HEK293 (cell line): ENCODE data around the gene LRRC4C.

Experiments
- CTCF ChIA-PET: fragments of 350-600 bp; formaldehyde crosslinking; extraction: SDS; loops from one replicate; lab custom pipeline; 2021; ENCODE audit warnings: antibody characterized with exemption; lab: Yijun Ruan, JAX
- POLR2A ChIA-PET: fragments of 300-600 bp; formaldehyde crosslinking; extraction: SDS; loops from one replicate; lab custom pipeline; 2020; ENCODE audit warnings: antibody characterized with exemption, inconsistent platforms; lab: Yijun Ruan, JAX
- H3K27ac ChIP-seq: fragments of 200-500 bp; sonication (Bioruptor generic); 2 replicates; pipeline ENCODE4 v1.5.1; 2014; ENCODE audit warnings: low read depth, low read length, control low read depth, inconsistent platforms; ENCODE audit errors: extremely low read depth
- H3K36me3 ChIP-seq, 2 experiments: fragments of 200-500 bp in 1 of 2; sonication (Bioruptor generic) in 1 of 2; 1 replicate in 1 of 2; 2 replicates in 1 of 2; pipeline ENCODE4 v1.5.1; 2014 to 2017; ENCODE audit warnings: inconsistent platforms in 2 of 2, low read length in 2 of 2; ENCODE audit not compliant: control insufficient read depth in 2 of 2, insufficient read depth in 1 of 2
- H3K4me1 ChIP-seq: fragments of 200-500 bp; sonication (Bioruptor generic); 2 replicates; pipeline ENCODE4 v1.5.1; 2014; ENCODE audit warnings: mild to moderate bottlenecking, low read length, inconsistent platforms; ENCODE audit not compliant: control insufficient read depth, insufficient read depth
- H3K4me3 ChIP-seq: 2 replicates; pipeline ENCODE4 v1.5.1; 2011; ENCODE audit warnings: low read depth, mild to moderate bottlenecking, control low read depth, low read length, moderate library complexity
- H3K9me3 ChIP-seq: fragments of 200-500 bp; sonication (Bioruptor generic); 2 replicates; pipeline ENCODE4 v1.5.1; 2014; ENCODE audit warnings: low read depth, low read length, inconsistent platforms; ENCODE audit not compliant: control insufficient read depth, insufficient read depth
- KLF1 ChIP-seq: fragments of 450-650 bp; formaldehyde crosslinking; IDR thresholded peaks from 2 replicates; pipeline ENCODE4 v1.5.1; 2016; ENCODE audit warnings: missing biosample characterization, missing genetic modification characterization
- KLF9 ChIP-seq: fragments of 450-650 bp; formaldehyde crosslinking; IDR thresholded peaks from 2 replicates; pipeline ENCODE4 v1.5.1; 2016; ENCODE audit warnings: missing biosample characterization, missing genetic modification characterization, low read depth
- OVOL3 ChIP-seq: fragments of 450-650 bp; formaldehyde crosslinking; IDR thresholded peaks from 2 replicates; pipeline ENCODE4 v1.5.1; 2016; ENCODE audit warnings: missing biosample characterization, missing genetic modification characterization
- SCRT2 ChIP-seq: fragments of 450-650 bp; formaldehyde crosslinking; IDR thresholded peaks from 2 replicates; pipeline ENCODE4 v1.5.1; 2016; ENCODE audit warnings: missing biosample characterization, missing genetic modification characterization
- ZFHX2 ChIP-seq: fragments of 450-650 bp; formaldehyde crosslinking; conservative IDR thresholded peaks from 2 replicates; pipeline ENCODE4 v1.5.1; 2016; ENCODE audit warnings: missing biosample characterization, missing genetic modification characterization
- ZNF146 ChIP-seq: fragments of 450-650 bp; formaldehyde crosslinking; IDR thresholded peaks from 2 replicates; pipeline ENCODE4 v1.5.1; 2016; ENCODE audit warnings: missing biosample characterization, missing genetic modification characterization
- ZNF169 ChIP-seq: fragments of 450-650 bp; formaldehyde crosslinking; IDR thresholded peaks from 2 replicates; pipeline ENCODE4 v1.5.1; 2016; ENCODE audit warnings: missing biosample characterization, missing genetic modification characterization
- ZNF211 ChIP-seq: fragments of 450-650 bp; formaldehyde crosslinking; IDR thresholded peaks from 2 replicates; pipeline ENCODE4 v1.5.1; 2016; ENCODE audit warnings: low read depth, missing biosample characterization, missing genetic modification characterization
- ZNF394 ChIP-seq: fragments of 450-650 bp; formaldehyde crosslinking; IDR thresholded peaks from 2 replicates; pipeline ENCODE4 v1.5.1; 2016; ENCODE audit warnings: missing biosample characterization, missing genetic modification characterization, mild to moderate bottlenecking, moderate library complexity, borderline replicate concordance
- ZNF501 ChIP-seq: fragments of 450-650 bp; formaldehyde crosslinking; IDR thresholded peaks from 2 replicates; pipeline ENCODE4 v1.5.1; 2016; ENCODE audit warnings: missing biosample characterization, missing genetic modification characterization
- ZNF521 ChIP-seq: fragments of 450-650 bp; formaldehyde crosslinking; IDR thresholded peaks from 2 replicates; pipeline ENCODE4 v1.5.1; 2017; ENCODE audit warnings: missing biosample characterization, mild to moderate bottlenecking, missing genetic modification characterization
- ZNF529 ChIP-seq: fragments of 450-650 bp; formaldehyde crosslinking; IDR thresholded peaks from 2 replicates; pipeline ENCODE4 v1.5.1; 2017; ENCODE audit warnings: missing genetic modification characterization, missing biosample characterization; ENCODE audit not compliant: insufficient replicate concordance
- ZNF549 ChIP-seq: fragments of 450-650 bp; IDR thresholded peaks from 2 replicates; pipeline ENCODE4 v1.5.1; 2018; ENCODE audit warnings: missing biosample characterization, missing genetic modification characterization, mild to moderate bottlenecking, inconsistent platforms, moderate library complexity
- ZNF571 ChIP-seq: fragments of 450-650 bp; formaldehyde crosslinking; IDR thresholded peaks from 2 replicates; pipeline ENCODE4 v1.5.0; 2017; ENCODE audit warnings: missing biosample characterization, missing genetic modification characterization
- ZNF629 ChIP-seq: fragments of 450-650 bp; formaldehyde crosslinking; IDR thresholded peaks from 2 replicates; pipeline ENCODE4 v1.5.1; 2017; ENCODE audit warnings: missing biosample characterization, missing genetic modification characterization
- ZNF670 ChIP-seq: fragments of 450-650 bp; formaldehyde crosslinking; IDR thresholded peaks from 2 replicates; pipeline ENCODE4 v1.5.1; 2016; ENCODE audit warnings: missing biosample characterization, missing genetic modification characterization, low read depth
- ZNF707 ChIP-seq: fragments of 450-650 bp; formaldehyde crosslinking; IDR thresholded peaks from 2 replicates; pipeline ENCODE4 v1.5.1; 2016; ENCODE audit warnings: missing biosample characterization, missing genetic modification characterization
- ZNF76 ChIP-seq: fragments of 450-650 bp; formaldehyde crosslinking; IDR thresholded peaks from 2 replicates; pipeline ENCODE4; 2016; ENCODE audit warnings: low read depth, missing biosample characterization, missing genetic modification characterization, borderline replicate concordance
- ZNF768 ChIP-seq: fragments of 450-650 bp; formaldehyde crosslinking; IDR thresholded peaks from 2 replicates; pipeline ENCODE4 v1.5.1; 2018; ENCODE audit warnings: missing biosample characterization, mild to moderate bottlenecking, missing genetic modification characterization
- TF ChIP-seq, protein P1 (sequence below): fragments of 450-650 bp; formaldehyde crosslinking; IDR thresholded peaks from 2 replicates; pipeline ENCODE4 v1.5.0; 2017; ENCODE audit warnings: missing biosample characterization, missing genetic modification characterization, borderline replicate concordance
- TF ChIP-seq, protein P2 (sequence below): fragments of 450-650 bp; formaldehyde crosslinking; conservative IDR thresholded peaks from 2 replicates; pipeline ENCODE4 v1.5.1; 2016; ENCODE audit warnings: low read depth, missing biosample characterization, missing genetic modification characterization

LRRC4C gene

DNA sequence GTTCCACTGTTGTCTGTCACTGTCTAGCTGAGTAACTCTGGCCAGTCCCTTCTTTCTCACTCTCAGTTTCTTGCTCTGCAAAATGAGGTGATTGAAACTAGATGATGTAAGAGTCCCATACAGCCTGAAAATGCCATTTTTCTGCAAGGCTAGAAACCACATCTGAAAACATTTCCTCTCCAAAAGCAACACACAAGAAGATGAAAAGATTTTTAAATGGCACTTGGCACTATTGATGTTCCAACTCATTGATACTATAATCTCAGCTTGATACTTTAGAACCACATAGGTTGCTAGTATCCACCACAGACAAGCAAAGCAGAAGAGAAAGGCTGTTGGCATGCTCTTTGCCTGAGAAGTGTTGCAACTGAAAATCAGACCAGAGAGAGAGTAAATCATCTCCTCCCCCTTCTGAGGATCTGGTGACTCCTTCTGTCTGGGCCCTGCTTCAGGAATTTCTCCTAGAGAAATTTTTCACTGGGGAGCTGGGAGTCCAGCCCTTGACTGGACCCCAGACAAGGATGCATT lies 1217.9 kb downstream of the LRRC4C start:
- no peak overlapping the region for H3K27ac ChIP-seq
- no peaks in the 10 kb centered on the region for H3K4me1 ChIP-seq
- no peak overlapping the region for H3K4me3 ChIP-seq
- TF ChIP-seq ZNF211 (tag by site-specific recombination): no peak
- no peak for TF ChIP-seq ZNF629 (tag by site-specific recombination)
- TF ChIP-seq, protein P1, sequence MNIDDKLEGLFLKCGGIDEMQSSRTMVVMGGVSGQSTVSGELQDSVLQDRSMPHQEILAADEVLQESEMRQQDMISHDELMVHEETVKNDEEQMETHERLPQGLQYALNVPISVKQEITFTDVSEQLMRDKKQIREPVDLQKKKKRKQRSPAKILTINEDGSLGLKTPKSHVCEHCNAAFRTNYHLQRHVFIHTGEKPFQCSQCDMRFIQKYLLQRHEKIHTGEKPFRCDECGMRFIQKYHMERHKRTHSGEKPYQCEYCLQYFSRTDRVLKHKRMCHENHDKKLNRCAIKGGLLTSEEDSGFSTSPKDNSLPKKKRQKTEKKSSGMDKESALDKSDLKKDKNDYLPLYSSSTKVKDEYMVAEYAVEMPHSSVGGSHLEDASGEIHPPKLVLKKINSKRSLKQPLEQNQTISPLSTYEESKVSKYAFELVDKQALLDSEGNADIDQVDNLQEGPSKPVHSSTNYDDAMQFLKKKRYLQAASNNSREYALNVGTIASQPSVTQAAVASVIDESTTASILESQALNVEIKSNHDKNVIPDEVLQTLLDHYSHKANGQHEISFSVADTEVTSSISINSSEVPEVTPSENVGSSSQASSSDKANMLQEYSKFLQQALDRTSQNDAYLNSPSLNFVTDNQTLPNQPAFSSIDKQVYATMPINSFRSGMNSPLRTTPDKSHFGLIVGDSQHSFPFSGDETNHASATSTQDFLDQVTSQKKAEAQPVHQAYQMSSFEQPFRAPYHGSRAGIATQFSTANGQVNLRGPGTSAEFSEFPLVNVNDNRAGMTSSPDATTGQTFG (tag by site-specific recombination): no peak
- TF ChIP-seq SCRT2 (tag by site-specific recombination): no peak
- TF ChIP-seq ZNF670 (tag by site-specific recombination): no peak
- no peak for TF ChIP-seq ZNF707
- H3K36me3 ChIP-seq: no peaks in the 10 kb centered on the region
- CTCF ChIA-PET: no interaction called here
- H3K9me3 ChIP-seq: no peaks in the 10 kb centered on the region
- POLR2A ChIA-PET: no interaction called here

DNA sequence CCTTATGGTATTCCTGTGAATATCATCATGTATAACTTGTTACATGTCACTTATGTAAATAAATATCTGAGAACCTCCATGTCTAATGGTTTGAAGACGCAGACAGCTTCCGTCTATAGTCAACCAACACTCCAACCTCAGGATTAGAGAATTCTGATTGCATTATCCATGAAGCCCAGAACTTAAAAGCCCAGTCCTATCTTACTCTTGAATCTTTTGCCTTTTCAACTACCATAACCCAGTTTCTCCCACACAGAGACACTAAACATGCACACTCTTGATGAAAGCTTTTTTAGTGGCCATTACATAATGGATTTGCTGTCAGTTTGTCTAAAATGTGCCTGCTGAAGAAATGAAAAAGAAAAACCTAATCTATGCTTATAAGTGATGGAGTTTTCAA lies 1219.2 kb downstream of the LRRC4C start:
- Histone ChIP-seq H3K27ac (no peak overlapping the region), H3K36me3 (no peaks in the 10 kb centered on the region), H3K4me1 (no peaks in the 10 kb centered on the region), H3K4me3 (no peak overlapping the region), H3K9me3 (no peaks in the 10 kb centered on the region)
- ChIA-PET POLR2A (no interaction called here), CTCF (no interaction called here)
- TF ChIP-seq ZNF501 (no peak), ZNF169 (tag by site-specific recombination) (no peak), ZNF768 (tag by site-specific recombination) (no peak), KLF9 (no peak), ZNF146 (tag by site-specific recombination) (no peak), ZNF76 (no peak), OVOL3 (tag by site-specific recombination) (no peak), ZNF670 (tag by site-specific recombination) (no peak), KLF1 (tag by site-specific recombination) (no peak), ZNF394 (no peak), ZNF549 (tag by site-specific recombination) (no peak), ZFHX2 (tag by site-specific recombination) (no peak), ZNF521 (no peak), ZNF571 (tag by site-specific recombination) (no peak), ZNF529 (no peak)
- TF ChIP-seq, protein P2, sequence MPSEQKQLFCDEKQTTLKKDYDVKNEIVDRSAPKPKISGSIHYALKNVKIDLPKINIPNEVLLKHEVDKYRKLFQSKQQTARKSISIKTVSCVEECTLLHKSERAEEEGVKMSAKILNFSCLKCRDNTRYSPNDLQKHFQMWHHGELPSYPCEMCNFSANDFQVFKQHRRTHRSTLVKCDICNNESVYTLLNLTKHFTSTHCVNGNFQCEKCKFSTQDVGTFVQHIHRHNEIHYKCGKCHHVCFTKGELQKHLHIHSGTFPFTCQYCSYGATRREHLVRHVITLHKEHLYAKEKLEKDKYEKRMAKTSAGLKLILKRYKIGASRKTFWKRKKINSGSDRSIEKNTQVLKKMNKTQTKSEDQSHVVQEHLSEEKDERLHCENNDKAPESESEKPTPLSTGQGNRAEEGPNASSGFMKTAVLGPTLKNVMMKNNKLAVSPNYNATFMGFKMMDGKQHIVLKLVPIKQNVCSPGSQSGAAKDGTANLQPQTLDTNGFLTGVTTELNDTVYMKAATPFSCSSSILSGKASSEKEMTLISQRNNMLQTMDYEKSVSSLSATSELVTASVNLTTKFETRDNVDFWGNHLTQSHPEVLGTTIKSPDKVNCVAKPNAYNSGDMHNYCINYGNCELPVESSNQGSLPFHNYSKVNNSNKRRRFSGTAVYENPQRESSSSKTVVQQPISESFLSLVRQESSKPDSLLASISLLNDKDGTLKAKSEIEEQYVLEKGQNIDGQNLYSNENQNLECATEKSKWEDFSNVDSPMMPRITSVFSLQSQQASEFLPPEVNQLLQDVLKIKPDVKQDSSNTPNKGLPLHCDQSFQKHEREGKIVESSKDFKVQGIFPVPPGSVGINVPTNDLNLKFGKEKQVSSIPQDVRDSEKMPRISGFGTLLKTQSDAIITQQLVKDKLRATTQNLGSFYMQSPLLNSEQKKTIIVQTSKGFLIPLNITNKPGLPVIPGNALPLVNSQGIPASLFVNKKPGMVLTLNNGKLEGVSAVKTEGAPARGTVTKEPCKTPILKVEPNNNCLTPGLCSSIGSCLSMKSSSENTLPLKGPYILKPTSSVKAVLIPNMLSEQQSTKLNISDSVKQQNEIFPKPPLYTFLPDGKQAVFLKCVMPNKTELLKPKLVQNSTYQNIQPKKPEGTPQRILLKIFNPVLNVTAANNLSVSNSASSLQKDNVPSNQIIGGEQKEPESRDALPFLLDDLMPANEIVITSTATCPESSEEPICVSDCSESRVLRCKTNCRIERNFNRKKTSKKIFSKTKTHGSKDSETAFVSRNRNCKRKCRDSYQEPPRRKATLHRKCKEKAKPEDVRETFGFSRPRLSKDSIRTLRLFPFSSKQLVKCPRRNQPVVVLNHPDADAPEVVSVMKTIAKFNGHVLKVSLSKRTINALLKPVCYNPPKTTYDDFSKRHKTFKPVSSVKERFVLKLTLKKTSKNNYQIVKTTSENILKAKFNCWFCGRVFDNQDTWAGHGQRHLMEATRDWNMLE (tag by site-specific recombination): no peak
